Renal cortical epithelial cell (primary cell): Measurements from ENCODE around the gene YJEFN3. TPM values are rescaled to one million over a fixed set of nuclear protein-coding genes. Genes with fewer than 3 reads are reported as not detected.
A peak's percentile ranks its signal among the peaks of the same experiment; 100 is the strongest.

ENCODE experiments used
- DNase-seq: peaks from one replicate; pipeline ENCODE4 v3.0.0-alpha.2; 2011; ENCODE audit warnings: low read depth
- total RNA-seq: library from RNA; depleted of rRNA; stranded (reverse); fragments of >200 nt; gene quantifications from 2 replicates; pipeline ENCODE4 v1.2.3, GENCODE V29; 2014

The YJEFN3 gene
- total RNA-seq, 1 donor from 2014 or later: 0.50 TPM

DNA sequence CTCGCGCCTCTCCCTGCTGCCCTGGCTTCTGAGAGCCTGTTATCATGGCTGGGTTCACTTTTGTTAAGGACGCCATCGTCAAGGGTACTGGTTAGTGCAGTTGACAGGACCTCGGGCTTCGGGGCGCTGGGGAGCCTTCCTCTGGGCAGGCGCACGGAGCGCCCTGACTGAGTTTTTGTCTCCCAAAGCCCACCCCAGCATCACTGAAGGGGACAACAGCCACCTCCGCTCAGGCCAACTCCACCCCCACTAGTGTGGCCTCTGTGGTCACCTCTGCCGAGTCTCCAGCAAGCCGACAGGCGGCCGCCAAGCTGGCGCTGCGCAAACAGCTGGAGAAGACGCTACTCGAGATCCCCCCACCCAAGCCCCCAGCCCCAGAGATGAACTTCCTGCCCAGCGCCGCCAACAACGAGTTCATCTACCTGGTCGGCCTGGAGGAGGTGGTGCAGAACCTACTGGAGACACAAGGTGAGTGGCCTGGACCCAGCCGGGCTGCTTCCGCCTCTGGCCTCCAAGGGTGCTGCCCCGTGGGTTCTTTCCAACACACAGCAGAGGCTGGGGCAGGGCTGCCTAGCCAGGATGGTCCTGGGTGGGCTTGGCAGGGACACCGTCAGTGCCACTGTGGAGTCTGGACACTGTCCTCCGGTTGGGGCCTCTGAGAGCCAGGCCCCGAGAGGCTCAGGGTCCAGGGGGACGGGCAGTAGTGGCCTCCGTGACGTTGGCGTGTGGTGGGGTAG is 30.3 kb upstream of the YJEFN3 start:
- no peak for DNase-seq

DNA sequence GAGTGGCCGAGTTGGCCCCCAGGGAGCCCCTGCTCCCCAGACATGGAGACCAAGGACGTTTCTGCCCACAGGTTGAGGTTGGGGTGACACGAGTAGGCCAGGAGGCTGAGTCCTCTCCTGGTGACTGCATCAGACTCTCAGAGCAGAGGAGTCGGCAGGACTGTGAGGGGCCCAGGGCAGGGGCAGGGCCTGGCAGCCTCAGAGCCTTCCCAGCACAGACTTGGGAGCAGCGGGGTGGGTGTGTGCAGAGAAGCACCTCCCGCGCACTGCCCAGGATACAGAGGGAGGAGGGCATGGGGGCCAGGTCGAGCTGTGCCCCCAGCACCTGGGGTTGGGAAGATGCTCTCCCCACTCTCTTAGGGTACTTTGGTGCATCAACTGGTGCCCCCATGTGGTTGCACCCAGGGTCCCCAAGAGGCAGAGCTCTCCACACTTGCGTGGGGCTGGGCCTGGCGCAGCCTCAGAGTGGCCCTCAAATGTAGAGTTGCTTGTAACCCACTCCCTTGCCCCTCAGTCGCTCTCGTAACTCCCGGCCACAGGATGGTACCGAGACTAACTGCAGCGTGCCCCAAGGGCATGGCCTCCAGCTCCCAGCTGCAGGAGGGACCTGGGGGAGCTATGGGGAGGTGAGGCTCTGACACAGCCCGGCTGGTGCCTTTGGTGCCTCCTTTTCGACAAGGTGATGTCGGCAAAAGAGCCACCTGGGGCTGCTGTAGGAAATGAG is 29.3 kb upstream of the YJEFN3 start:
- DNase-seq: no peak

DNA sequence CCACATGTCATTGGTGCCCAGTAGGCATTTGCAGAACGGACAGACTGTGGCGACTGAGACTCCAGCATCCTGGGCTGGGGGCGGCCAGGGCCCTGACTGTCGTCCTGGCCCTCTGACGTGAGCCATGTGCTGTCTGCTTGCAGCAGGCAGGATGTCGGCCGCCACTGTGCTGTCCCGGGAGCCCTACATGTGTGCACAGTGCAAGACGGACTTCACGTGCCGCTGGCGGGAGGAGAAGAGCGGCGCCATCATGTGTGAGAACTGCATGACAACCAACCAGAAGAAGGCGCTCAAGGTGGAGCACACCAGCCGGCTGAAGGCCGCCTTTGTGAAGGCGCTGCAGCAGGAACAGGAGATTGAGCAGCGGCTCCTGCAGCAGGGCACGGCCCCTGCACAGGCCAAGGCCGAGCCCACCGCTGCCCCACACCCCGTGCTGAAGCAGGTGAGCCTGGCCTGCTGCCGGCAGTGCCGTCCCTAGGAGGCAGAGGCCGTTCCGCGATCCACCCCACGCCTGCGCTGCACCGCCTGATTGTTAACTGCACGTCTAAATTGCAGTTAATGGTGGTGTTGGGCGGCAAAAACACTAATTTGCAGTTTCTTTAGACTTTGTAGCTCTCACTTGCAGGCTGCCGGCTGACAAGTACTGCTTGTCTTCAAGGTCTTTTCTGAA is 27.6 kb upstream of the YJEFN3 start:
- DNase-seq: no peak

DNA sequence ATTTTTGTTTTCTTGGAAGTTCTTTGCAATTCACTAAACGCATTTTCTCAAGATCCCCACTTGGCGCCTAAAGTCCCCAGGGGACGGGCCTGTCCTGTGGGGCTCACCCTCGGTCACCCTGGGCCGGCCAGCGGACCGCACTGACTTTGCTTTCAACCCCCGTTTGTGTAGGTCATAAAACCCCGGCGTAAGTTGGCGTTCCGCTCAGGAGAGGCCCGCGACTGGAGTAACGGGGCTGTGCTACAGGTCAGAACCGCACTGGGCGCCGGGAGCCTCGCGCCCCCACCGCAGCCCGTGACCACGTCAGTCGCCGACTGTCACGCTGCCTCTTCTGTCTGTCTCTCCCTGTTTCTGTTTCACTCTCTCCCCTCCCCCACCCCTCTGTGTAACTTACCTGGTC is 26.9 kb upstream of the YJEFN3 start:
- DNase-seq: no peak

DNA sequence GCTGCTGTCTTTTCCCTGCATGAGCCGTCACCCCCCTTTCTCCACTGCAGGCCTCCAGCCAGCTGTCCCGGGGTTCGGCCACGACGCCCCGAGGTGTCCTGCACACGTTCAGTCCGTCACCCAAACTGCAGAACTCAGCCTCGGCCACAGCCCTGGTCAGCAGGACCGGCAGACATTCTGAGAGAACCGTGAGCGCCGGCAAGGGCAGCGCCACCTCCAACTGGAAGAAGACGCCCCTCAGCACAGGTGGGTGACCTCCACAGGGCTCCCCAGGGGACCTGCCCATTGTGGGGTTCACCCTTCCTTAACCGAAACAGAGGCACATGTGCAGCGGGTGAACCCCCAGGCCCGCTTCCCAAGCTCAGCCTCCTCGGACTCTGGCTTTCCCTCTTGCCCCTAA is 26.4 kb upstream of the YJEFN3 start:
- DNase-seq: no peak

DNA sequence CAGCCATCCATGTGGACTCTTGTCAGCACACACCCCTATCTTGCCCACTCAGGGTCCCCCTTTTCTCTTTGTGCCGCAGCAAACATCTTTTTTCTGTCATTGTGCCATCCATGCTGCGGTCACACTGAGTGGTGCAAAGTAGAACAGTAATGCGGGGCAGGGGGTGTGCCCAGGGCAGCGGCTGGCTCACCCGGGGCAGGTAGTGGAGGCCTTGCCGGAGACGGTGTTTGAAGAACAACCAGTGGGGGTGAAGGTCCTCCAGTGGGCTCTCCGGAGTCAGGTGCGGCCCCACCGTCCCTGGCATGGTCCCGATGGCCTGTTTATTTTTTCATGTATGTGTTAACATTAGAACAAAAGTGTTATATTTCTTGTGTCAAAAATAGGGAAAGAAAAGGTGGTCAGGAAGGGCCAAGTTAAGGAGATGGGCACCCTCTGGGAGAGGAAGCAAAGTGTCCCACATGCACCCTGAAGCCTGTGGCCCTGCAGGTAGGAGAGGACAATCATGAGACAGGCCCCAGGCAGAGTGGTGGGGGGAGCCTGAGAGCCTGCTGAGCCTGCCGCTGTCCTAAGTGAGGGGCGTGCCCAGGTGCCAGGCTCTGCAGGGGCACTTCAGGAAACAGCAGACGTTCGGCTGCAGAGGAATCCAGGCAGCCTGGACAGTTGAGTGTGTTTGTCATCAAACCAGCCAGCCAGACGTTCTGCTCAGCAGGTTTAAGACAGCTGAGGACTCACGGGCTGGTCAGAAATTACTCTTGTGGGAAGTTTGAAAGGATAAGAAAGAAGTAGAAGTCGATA is 25.7 kb upstream of the YJEFN3 start:
- DNase-seq: no peak

DNA sequence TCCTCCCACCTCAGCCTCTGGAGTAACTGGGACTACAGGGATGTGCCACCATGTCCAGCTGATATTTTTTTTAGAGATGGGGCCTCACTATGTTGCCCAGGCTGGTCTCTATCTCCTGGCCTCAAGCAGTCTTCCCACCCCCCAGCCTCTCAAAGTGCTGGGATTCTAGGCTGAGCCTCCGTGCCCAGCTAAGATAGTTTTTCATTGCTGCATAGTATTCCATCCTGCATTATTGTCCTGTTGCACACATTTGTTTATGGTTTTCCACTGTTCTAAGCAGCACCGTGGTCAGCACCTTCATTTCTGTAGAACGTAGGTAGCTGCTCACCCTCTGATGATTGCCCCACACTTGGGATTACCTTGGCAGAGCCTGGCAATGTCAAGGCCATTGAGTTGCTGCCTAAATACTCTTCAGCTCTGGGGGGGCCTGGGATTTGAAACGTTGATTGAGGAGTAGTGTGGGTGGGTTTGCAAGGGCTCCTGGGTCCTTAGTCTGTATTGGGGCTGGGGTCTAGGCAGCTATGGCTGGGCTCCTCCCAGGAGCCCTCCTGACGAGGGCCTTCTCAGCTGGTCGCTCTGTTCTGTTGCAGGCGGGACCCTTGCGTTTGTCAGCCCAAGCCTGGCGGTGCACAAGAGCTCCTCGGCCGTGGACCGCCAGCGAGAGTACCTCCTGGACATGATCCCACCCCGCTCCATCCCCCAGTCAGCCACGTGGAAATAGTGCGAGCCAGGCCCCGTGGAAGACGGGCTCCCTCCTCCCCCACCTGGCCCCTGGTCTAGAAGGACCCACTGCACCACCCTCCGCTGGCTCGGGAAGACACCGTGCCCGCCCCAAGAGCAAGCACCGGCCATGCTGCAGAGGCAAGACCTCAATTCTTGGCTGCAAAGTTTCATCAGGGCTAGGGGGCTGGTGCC is 23.7 kb upstream of the YJEFN3 start:
- DNase-seq: no peak

DNA sequence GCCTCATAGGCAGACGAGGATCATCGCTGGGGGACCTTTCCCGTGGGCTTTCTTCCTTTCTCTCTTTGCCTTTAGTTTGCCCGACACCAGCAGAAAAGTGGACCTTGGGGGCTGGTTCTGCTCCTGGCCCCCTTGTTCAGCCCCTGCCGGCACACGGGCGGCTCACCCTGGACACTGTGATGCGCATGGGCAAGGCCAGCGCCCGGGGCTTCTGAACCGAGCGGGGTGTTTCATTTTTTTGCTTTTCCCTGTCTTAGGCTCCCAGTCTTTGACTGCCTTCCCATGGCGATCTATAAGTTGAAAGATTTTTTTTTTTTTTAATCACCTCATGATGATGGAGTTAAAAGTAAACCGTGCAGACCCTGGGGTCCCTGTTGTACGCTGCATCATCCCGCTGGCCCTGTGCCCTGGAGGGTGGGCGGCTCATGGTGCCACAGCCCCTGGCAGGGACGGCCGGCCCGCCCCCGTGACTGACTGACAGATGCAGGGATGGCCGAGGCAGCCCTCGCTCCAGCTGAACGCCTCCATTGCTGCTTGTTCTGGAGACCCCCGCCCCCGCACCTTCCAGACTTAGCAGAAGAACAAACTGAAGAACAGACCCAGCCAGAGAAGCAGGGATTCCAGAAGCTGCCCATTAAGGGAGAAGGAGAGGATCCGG is 22.9 kb upstream of the YJEFN3 start:
- DNase-seq: no peak

DNA sequence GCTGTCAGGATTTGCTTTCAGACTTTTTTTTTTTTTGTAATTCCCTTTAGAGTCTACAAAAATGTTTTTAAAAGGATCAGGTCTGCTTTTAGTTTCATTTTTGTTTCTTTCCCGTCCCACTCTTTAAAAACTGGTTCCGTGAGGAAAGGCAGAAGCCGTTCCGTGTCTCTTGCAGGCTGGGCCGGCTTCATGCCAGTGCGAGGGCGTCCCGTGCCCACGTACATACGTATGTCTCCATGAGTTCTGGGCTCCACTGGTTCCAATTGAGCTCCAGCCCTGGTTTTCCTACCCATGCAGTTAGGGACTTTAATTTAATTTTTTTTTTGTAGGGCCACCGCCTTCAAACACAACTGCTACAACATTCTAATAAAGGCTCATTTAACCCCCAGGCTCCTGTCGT is 22.1 kb upstream of the YJEFN3 start:
- DNase-seq: no peak

DNA sequence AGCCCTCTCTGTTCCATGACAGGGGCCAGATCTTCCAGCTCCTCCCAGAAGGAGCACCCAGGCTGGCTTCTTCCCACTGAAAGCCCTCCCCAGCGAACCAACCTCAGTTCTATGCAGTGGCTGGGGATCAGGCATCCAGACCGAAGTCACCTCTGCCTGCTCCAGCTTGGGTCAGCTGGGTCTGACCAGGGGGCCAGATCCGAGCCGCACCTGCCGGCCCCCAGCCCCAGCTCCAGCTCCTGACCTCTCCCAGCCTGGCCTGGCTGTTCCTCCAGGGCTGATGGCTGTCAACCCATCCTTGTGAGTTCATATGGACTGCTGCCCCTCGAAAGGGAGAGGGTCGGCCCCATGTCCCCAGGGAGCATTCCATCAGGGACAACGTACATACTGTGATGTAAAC is 21.4 kb upstream of the YJEFN3 start:
- DNase-seq: no peak

DNA sequence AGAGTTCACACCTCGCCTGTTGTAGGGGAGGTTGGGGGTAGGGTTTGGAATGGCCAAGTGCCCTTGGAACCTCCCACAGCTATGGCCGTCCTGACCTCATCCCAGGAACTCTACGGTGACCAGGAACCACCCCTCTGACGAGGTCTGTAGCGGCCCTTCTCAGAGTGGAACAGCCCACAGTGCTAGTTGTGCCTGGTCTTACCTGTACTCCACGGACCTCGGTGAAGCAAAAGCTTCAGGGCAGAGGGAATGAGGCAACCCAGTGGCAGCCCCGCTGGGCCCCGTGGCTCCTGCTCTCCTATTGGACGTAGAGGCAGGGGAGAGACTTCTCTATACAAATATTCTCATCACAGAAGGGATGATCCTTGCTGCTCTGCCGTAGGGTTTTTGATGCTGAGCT is 20.5 kb upstream of the YJEFN3 start:
- no peak for DNase-seq

DNA sequence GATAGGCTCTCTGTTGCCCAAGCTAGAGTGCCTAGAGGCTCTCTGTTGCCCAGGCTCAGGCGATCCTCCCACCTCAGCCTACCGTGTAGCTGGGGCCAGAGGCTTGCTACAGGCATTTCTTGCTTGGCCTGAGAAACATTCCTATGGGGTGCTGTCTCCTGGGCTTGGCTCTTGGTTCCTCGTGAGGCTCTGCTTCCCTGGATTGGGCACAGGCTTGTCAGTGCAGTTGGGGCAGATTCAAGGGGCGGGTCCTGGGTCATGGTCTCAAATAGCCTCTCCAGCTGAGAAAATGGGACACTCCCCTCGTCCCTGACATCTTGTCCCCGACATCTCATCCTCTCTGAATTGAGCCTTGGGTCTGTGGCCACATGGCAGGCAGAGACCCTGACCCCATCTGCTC is 18.3 kb upstream of the YJEFN3 start:
- DNase-seq: peak; percentile 5

DNA sequence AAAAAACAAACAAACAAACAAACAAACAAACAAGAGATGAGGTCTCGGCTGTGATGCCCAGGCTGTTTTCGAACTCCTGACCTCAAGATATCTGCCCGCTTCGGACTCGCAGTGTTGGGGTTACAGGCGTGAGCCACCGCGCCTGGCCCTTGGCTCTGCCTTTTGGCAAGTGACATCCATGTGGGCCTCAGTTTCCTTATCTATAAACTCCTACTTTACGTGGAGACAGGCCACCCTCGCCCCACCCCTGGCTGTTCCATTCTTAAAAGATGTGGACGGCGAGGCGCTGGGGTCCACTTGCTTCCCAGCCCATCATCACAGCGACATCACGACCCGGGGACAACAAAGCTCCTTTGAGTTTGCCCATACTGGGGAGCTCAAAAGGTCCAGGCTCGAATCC is 15.0 kb upstream of the YJEFN3 start:
- no peak for DNase-seq

DNA sequence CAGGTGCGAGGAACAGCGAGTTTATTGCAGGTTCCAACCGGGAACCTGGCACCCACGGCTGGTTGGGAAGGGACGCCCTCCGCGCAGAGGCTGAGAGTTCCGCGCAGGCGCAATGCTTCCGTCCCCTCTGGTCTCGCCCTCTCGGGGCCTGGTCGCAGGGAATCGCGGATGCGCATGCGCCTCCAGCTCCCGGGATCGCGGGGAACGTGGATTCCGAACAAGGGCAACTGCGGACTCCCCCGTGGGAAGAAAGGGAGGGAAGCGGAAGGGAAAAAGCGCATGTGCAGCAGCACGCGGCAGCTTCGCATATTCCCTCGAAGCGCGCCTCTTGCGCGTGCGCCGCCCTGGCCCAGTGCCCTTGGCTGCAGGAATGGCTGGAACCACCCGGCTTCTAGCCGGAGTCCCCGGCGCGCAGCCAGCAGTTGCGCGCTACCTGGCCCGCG is 14.5 kb upstream of the YJEFN3 start:
- peak; percentile 11 for DNase-seq

DNA sequence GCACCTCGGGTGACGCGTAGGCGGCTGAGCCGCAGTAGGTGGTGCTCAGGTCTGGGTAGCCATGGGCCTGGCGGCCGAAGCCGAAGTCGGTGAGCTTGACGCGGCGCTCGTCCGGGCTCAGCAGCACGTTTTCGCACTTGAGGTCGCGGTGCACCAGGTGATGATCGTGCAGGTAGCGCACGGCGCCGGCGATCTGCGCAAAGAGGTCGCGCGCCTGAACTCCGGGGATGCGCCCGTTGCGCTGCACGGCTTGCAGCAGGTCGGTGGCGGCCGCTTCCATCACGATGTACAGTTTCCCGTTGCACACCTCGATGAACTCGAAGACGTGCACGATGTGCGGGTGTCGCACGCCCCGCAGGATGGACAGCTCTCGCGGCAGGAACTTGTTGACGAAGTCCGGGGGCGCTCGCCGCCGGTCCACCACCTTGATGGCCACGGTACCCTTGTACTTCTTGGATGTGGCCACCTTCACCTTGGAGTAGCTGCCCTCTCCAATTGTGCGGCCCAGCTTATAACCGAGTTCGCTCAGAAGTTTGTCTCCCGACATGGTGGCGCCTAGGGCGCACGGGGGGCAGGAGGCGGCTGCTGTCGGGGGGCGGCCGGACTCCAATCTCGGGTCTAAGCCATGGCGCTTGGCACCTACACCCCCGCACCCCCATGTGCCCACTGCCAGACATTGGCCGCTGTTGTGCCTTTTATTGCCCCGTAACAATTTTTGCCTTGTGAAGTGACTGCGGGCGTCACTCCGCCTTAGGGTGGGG is 13.7 kb upstream of the YJEFN3 start, which contains the start of gene TSSK6:
TSS of gene TSSK6 (minus strand) at position 668 of the 761 bp plus-strand sequence. CDS start at position 547, 121 bp downstream.
- no peak for DNase-seq

DNA sequence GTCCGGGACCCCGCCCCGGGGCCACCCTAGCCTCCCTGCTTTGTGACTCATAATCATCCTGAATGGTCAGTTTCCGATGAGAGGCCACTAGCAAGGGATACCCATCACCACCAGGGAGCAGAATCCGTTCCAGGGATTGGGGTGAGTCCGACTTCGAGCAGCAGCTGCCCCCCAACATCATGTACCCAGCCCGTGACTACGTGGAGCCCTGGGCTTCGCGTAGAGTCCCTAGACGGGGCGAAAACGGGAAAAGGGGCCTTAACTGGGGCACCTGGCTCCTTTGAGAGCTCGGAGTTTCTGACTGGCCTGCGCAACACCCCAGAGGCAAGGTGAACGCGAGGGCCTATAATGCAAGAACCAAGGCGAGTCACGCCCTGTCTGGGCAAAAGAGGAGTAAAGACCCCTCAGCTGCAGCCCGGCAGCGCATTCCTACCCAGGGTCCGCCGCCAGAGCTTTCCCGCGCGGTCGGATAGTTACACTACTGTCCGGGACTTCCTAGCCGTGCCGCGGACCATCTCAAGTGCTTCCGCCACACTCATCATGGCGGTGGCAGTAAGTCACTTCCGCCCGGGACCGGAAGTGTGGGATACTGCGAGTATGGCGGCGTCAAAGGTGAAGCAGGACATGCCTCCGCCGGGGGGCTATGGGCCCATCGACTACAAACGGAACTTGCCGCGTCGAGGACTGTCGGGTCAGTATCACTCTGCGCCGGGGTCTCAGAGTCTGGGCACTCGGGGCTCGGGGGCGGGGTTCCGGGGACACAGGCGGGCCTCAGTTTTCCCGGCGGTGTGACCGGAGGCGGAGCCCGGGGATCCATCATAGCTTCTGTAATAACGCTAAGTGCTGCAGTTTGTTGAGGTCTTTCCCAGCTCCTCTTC is 12.8 kb upstream of the YJEFN3 start, which contains the start of gene NDUFA13:
TSS of gene NDUFA13 (plus strand) at position 584 of the 878 bp plus-strand sequence. CDS start at position 598, 14 bp downstream.
- DNase-seq: peak; percentile 77

DNA sequence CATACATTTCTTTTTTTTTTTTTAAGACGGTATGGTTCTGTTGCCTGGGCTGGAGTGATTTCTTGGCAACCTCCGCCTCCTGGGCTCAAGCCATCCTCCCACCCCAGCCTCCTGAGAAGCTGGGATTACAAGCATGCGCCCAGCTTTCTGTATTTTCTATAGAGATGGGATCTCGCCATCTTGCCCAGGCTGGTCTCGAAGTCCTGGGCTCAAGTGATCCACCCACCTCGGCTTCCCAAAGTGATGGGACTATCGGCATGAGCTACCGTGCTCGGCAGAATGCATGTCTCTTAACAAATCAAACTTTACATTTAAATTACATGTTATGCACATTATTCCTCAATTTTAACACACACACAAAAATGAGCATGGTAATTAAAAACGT is 11.5 kb upstream of the YJEFN3 start:
- DNase-seq: no peak

DNA sequence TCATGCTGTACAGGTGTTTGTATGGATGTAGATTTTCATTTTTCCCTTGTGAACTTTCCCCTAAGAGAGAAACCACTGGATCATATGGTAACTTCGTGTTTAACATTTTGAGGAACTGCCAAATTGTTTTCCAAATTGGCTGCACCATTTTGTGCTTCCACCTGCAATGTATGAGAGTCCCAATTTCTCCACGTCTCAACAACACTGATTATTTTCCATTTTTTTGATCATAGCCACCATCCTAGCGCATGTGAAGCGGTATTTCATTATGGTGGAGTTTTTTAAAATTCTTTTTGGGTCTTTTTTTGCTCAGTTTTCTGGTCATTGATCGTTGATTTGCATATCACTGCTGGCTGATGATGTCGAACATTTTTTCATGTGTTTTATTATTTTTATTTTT is 7.7 kb upstream of the YJEFN3 start:
- DNase-seq: no peak
